GM21825 (cell line): ENCODE data around the gene DNAJC4.

Source experiments
- ATAC-seq: cut with Tn5 transposase; IDR thresholded peaks from one replicate; pipeline ENCODE4 v1.9.1; 2021; ENCODE audit warnings: mild to moderate bottlenecking, moderate library complexity; ENCODE audit not compliant: unreplicated experiment

Gene DNAJC4

DNA sequence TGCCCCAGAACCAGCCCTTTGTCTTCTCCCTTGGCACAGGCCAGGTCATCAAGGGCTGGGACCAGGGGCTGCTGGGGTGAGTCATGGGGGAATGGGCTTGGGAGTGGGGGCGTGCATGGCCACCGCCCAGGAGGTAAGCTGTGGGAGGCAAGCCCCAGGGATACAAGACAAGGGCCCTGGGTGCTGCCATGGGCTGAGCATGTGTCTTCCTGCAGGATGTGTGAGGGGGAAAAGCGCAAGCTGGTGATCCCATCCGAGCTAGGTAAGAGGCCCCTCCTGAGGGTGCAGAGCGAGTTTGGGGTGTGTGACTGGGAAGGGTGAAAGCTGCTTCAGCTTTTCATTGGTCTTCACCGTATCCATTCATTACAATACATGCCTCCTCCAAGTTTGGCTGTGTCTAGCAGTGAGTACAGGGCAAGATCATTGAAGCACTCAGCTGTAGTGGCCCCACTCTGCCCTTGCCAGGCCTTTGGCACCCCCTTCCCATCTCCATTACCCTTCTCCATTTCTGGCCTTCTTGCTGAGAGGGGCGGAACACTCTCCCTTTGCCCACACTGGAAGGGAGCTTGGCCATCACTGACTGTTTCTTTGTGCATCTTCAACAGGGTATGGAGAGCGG lies 13.0 kb downstream of the DNAJC4 start:
- ATAC-seq: no peak

DNA sequence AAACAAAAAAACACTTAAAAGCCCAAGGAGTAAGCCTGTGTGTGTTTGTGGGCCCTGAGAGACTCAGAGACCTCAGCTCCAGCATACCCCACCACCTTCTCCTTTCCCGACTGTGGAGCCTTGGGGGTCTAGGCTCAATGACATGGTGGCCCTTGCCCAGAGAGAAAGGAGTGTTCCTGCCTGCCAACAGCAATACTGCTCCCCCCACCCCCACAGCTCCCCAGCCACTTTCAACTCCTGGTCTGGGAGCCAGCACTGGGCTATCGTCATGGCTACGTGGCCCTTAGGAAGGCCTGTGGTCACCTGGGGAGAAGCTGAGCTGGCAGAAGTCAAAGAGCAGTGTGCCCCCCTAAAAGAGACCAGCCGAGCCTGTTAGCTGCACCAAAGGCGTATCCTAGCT lies 13.8 kb downstream of the DNAJC4 start:
- no peak for ATAC-seq

DNA sequence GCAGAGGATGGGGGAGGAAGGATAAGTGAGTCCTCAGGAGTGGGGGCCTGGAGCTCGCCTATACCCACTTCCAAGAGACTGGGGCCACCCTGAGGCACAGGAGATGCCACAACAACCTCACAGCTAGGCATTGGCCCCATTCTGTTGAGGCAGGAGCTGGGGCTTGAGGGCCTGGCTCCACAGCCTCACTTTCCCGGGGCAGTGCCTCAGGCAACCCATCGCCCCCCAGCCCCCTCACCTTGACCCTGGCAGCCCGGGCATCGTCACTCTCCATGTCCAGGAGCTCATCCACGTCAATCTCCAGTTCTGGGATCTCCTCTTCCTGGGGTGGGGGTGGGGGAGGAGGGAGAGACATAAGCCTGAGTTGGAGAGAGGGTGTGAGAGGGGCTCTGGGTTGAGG lies 14.6 kb downstream of the DNAJC4 start:
- ATAC-seq: no peak

DNA sequence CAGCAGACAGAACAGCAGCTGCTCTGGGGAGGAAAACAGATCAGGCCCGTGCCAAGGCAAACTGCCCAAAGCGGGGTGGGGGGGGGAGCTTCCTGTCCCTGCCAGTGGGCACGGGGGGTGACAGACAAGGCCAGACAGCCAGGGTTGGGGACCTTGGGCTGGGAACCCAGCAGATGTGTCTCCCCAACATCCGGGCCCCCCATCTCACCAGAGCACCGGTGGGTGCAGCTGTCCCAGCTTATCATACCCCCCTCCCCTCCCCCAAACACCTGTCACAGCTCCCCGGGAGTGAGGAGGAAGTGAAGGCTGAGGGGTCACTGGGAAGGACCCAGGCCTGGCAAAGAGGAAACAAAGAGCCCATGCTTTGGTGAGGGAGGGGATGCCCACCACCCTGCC lies 15.1 kb downstream of the DNAJC4 start:
- no peak for ATAC-seq

DNA sequence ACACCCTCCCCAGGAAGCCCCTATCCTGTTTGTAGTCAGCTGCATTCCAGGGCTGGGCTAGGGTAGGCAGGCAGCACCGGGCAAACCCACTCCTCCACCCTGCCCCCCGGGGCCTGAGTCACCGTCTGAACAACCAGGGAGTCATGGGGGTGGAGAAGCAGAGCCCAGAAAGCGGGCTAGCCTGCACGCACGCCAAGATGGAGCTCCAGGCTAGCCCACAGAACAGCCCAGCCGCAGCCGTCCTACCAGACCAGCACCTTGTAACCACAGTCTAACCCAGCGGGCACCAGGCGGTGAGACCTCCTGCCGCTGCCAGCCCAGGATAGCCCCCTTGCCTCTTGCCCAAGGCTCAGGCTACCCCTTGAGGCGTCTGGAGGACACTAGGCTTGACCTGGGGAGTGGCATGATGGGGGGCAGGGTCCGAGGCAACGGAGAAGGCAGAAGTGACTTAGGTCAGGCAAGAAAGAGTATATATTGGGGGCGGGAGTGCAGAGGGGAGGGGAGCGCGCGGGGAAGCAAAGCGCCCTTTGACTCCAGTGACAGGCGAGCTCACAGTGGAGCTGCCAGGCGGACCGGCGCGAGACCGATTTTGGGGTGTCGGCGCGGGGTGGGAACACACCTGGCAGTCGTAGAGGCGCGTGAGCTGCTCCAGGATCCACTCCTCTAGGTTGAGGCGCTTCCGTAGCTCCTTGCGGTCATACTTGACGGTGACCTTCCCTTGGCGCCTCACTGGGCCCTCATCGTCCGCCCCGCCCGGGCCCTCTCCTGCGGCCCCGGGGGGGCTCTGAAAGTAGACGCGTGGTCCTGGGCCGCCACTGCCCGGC lies 15.7 kb downstream of the DNAJC4 start:
- no peak for ATAC-seq

DNA sequence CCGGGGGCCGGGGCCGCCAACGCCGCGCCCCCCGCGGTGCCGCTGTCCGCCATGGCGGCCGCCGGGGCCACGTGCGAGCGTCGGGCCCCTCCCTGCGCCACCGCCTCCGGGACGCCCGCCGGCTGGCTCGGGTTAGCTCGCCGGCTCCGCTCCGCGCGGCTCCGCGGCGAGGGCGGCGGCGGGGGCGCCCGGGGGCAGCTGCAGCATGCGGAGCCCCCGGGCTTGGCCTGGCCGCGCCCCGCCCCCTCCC lies 16.2 kb downstream of the DNAJC4 start:
- peak; percentile 5 for ATAC-seq

DNA sequence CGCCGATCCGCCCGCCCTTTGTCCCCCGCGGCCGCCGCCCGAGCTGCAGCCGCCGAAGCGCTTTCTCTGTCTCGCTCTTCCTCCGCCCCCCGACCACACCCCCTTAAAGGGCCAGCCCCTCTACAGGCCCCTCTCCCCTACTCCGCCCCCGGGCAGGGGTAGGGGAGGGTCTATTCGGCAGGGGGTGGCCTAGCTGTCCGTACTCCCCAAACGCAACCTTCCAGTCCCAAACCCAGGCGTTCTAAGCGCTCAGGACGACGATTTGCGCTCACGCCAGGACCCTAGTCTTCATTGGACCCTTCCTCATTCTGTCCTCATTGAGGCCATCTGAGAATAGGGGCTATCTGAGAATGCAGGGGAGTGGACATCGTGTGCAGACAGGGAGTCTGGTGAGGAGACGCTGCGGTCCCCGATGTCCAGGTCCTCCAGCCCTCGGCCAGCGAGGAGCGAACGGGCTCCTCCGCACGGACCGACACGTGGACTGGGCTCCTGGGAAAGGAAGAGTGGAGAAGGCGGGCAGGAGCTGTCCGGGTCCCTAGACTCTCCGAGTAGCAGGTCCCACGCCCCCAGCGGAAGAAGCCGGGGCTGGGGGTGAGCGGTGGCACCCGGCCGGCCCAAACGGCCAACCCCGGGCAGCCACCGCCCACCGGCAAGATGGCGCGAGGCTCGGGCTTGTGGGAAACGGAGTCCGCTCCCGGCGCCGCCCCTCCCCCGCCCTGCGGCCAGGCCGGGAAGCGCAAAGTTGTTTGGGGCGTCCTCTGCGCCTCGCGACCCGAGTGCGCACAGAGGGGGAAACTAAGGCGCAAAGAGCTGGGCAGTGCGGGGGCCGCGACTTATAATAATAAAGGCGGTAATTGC lies 16.8 kb downstream of the DNAJC4 start, which contains the start of gene PPP1R14B:
PPP1R14B (minus strand) TSS at position 73 of the 858 bp plus-strand sequence. CDS start 270 bp downstream, outside the sequence.
- ATAC-seq: peak; percentile 28

DNA sequence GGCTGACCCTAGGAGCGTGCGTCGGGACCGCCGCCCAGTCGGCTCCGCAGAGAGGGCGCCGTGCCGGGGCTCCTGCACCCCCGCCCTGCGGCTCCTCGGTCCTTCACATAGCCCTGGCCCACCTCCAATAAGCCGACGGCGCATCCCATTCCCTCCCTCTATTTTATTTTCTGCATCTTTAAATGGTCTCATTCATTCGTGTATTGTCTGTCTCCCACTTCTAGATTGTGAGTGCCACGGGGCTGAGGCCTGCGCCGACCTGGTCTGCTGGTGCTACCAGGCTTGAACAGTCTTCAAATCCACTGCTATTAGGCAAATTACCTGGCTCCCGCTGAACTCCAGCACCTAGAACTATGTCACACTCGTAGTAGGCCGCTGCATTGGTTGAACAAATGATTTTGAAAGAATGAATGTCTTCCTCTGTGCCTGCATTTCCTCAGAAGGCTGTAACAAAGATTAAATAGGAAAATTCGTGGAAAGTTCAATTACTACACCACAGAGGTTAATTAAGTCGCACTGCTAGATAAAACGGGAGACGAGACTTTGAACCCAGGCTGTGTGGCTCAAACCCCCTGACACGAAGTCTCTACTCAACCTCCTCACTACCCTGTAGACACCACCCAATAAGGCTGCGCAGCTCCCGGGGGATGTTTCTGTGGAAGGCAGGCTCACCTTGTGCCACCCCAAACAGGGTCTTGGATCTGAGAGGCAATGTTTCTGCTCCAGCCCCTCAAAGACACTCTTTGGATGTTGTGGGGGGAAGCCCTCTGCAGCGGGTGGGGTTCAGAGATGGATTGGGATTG lies 17.6 kb downstream of the DNAJC4 start:
- no peak for ATAC-seq

DNA sequence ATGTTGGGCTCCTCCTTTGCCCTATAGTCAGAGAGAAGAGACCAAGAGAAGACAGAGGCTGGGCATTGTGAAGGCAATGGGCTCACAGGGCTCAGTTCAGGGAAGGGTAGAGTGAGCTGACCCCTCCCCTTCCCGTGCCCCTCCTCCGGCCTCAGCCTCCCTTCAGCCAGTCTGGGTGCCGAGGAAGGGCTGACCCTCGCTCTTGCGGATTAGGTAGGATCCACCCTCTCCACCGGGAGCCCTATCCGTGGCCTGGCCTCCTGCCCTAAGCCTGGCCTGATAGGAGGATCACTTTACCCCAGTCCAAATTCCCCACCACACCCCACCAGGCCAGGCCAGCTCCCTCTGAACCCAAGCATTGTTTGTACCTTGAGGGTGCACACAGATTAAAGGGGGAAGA lies 18.2 kb downstream of the DNAJC4 start:
- ATAC-seq: no peak

DNA sequence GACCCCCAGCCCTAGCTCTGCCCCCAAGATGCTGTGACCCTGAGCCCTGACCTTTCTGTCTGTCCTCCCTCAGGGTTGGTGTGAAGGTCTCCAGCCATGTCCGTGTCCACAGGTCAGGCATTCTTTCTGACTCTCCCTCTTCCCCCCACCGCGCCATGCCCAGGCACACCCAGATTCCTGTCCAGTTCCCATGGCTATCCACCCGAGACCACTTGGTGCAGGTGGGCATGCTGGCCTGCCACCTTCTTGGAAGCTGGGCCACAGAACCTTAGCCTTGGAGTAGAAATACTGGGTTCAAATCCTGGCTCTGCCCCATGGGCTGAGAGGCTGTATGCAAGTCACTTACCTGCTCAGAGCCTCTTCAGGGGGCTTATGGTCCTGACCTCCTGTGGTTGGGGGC lies 18.7 kb downstream of the DNAJC4 start:
- no peak for ATAC-seq

DNA sequence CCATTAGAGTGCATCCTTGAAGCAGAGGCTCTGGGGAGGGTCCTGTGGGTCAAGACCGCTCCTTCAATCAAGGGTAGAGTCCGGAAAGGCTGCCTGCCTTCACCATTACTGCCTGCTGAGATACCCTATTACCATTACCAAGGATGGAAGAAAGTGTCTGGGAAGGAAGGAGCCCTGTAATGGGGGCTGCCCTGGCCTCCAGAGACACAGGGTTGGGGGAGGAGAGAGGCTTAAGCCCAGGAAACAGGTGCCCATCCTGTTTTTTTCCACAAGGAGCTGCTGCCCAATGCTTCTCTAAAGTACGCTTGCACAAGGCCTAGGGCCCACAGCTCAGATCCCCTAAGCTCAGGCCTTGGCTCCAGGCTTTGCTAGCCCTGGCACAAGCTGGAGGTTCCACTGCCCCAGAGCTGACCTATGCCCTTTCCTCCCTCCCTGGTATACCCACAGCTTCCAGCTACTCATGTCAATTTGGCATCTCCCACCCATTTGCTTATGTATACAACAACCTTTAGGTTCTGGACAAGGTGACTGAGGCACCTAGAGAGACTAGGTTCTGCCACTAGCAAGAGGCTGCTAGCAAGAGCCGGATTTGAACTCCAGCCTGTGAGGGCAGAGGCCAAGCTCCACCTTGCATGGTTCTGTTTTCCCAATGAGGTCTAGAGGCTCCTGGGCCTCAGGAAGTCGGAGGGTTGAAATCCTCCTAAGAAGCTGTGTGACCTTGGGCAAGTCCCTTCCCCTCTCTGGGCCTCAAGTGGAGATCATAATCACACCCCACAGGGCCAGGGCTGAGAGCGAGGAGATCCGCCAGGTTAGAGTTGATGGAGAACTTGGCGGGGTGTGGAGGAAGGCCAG lies 19.4 kb downstream of the DNAJC4 start:
- no peak for ATAC-seq

DNA sequence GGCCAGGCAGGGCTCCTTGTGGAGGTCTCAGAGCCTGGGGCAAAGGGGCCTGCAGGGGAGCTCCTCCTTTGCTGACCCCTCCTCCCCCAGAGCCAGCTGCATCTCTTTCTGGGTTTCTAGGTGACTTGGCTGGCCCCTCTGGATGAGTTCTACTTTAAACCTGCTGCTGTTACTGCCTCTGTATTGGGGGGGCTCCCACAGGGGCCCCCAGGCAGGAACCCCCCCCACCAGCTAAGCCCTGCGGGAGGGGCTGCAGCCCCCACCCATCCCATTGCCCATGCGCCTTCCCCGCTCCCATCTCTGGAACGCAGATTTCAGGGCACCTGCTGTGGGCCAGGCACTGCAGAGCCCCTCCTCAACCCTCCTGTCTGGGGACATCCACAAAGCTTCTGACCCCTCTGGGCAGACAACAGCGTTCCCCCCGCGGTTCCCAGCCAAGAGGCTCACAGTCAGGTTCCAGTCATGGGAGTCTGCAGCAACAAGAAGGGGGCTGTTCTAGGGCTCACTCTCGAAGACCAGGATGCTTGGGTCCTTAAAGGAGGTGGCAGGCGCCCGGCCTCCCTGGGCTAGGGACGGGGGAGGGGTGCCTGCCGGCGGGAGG lies 20.2 kb downstream of the DNAJC4 start:
- ATAC-seq: no peak

DNA sequence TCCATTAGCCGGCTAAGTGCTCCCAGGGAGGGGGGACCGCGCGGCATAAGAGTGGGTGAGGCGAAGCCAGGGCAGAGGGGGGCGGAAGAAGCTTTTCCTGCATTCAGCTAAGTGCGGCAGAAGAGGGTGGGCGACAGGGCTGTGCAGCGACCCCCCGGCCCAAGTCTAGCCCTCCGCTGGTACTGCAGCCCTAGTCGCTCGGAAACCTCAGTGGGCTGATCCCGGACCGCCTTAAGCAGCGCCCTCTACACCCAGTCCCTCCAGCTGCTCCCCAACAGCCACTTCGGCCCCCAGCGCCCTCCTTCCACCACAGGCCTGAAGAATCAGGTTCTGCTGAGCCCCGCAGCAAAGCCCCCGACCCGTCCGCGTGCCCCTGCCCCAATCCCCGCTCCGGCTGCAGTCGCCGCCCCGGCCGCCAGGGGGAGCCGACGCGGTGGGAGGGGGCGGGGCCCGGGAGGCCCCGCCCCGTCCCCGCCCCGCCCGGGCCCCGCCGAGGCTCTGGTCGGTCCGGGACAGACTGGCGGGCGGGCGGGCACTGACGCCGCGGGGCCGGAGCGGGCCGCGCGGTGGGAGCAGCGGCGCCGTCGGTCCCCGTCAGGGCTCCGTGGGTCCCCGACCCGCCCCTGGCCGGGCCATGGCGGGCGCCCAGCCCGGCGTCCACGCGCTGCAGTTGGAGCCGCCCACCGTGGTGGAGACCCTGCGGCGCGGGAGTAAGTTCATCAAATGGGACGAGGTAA lies 20.8 kb downstream of the DNAJC4 start, which contains the start of gene PLCB3:
PLCB3 (plus strand) TSS at position 515 of the 737 bp plus-strand sequence; CDS start at position 635, 120 bp downstream.
- ATAC-seq: peak; percentile 38

DNA sequence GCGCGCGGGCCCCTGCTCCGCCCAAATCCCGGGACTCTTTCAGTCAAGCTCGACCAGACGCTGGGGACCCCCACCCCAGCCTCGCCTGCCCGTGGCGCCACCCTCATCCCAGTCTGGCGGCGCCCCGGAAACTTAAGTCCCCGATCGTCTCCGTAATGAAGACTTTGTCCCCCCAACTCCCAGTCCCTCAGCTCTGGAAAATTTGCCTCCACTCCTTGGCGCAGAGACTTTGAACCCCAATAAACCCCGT lies 21.3 kb downstream of the DNAJC4 start:
- ATAC-seq: no peak

DNA sequence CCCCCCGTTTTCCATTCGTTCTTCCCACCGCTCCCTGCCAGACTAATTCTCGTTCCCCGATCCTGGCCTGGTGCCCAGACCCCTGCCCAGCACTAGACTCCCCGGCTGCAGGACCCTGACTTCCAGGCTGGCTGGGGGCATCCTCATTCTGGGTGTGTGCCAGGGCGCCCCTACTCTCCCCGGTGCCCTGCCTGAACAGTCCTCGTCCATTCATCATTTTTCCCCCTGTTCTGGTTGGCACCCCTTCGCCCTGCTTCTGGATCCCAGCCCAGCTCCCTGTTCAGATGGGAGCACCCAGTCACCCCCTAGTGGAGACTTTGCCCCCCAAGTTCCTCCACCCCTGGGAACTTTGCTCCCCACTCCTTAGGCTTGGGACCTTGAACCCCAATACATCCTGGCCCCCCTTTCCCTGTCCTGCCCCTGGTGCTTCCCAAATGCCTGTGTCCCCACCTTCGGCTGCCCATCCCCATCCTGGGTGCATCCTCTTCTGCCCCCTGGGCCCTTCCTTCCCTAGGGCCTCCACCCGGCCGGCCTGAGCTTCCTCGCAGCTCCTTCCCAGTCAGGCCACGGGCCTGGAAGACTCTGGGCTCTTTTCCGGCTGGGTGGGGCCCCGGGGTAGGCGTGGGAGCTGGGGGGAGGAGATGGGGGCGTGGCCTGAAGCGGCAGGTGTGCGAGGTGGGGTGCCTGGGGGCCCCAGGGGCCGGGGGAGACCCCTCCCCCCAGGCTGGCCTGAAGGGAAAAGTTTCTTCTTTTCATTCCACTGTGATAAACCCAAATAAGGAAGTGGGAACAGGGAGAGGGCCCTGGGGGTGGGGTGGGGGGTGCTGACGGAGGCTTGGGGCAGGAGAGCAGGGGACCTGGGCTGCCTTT lies 21.9 kb downstream of the DNAJC4 start:
- no peak for ATAC-seq

DNA sequence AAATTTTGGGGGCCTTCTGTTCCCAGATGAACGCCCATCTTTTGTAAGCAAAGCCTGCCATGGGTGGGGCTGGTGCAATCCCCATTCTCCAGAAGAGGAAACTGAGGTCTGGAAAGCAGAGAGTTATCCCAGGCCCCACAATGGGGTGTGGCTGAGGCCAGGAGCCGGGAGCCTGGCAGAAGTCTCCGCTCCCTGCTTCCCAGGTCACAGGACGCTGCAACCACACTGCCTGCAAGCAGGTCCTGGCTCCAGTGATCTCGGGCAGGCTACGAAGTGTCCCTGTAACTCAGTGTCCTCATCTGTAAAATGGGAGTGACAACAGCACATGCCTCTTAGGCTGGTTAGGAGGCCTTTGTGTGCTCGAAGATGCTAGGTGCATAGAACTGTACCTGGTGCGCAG lies 22.7 kb downstream of the DNAJC4 start:
- no peak for ATAC-seq

DNA sequence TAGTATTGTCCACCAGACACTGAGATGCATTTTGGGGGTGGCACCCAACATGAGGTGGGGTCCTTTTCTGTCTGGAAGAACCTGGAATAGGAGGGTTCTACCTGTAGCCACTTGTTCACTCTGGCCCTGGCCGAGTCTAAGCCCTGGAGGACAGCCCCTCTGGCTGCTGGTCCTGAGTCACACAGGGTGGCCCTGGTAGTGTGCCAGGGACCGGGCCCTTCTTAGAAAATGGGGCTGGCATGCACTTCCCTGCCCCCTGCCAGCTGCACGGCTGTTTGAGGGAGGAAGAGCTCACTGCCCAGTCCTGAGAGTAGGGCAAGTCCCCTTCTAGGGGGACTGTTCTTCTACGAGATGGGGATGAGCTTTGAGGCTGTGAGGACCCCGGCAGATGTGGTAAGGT lies 23.1 kb downstream of the DNAJC4 start:
- no peak for ATAC-seq

DNA sequence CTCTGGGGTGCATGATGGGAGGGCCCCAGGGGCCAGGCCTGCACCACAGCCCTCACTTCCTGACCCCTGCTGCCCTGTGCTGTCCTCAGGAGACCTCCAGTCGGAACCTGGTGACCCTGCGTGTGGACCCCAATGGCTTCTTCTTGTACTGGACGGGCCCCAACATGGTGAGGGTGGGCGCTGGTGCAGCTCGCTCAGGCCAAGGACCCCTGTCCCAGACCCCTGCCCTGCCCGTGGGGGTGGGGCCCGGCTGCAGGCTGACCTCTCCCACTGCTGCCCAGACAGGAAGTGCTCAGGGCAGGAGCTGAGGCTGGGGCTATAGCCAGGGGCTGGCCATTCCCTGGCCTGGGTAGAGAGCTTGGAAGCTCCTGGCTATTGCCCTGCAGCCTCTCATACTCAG lies 24.0 kb downstream of the DNAJC4 start:
- ATAC-seq: no peak
